ENCODE results near the gene DAW1.

DAW1 gene

DNA sequence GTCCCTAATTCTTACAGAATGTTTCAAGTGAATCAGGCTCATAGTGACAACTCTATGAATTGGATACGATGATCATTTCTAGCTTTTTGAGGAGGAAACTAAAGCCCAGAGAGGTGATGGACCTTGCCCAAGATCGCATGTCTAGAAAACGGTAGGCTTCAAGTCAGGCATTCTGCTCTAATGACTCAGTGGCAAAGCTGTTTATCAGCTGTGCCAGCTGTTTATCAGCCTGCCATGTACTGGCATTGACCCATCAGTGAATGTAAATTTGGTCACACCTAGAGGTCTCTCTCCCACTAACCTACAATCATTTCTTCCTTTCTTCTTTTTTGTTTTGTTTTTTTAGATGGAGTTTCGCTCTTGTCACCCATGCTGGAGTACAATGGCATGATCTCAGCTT is 6.1 kb upstream of the DAW1 start:
- no peak for DNase-seq (ENCODE audit: low spot score)
- TF ChIP-seq, protein P1, sequence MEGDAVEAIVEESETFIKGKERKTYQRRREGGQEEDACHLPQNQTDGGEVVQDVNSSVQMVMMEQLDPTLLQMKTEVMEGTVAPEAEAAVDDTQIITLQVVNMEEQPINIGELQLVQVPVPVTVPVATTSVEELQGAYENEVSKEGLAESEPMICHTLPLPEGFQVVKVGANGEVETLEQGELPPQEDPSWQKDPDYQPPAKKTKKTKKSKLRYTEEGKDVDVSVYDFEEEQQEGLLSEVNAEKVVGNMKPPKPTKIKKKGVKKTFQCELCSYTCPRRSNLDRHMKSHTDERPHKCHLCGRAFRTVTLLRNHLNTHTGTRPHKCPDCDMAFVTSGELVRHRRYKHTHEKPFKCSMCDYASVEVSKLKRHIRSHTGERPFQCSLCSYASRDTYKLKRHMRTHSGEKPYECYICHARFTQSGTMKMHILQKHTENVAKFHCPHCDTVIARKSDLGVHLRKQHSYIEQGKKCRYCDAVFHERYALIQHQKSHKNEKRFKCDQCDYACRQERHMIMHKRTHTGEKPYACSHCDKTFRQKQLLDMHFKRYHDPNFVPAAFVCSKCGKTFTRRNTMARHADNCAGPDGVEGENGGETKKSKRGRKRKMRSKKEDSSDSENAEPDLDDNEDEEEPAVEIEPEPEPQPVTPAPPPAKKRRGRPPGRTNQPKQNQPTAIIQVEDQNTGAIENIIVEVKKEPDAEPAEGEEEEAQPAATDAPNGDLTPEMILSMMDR (conservative IDR thresholded peaks at IDR 0.05; ENCODE audit: low read depth): no peak
- POLR2A ChIA-PET (ENCODE audit: low non-redundant PET): no interaction called here
- H3K27ac ChIP-seq: no peak overlapping the region
- CTCF ChIA-PET: no interaction called here

DNA sequence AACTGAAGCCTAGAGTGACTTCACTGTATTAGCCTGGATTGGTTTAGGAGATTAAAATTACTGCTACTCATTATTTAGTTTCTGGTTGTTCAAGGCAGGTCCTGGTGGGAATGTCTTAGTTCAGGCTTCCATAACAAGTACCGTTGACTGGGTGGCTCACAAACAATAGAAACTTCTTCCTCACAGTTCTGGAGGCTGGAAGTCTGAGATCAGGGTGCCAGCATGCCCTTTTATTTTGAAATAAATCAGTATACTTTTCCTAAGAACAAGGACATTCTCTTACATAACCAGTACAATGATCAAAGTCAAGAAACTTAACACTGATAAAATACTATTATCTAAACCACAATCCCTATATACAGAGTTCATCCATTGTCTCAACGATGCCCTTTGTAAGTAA is 4.0 kb upstream of the DAW1 start:
- no peak overlapping the region for H3K27ac ChIP-seq
- TF ChIP-seq, protein P1 (conservative IDR thresholded peaks at IDR 0.05; ENCODE audit: low read depth): no peak
- ChIA-PET POLR2A (ENCODE audit: low non-redundant PET) (no interaction called here), CTCF (no interaction called here)
- no peak for DNase-seq (ENCODE audit: low spot score)

DNA sequence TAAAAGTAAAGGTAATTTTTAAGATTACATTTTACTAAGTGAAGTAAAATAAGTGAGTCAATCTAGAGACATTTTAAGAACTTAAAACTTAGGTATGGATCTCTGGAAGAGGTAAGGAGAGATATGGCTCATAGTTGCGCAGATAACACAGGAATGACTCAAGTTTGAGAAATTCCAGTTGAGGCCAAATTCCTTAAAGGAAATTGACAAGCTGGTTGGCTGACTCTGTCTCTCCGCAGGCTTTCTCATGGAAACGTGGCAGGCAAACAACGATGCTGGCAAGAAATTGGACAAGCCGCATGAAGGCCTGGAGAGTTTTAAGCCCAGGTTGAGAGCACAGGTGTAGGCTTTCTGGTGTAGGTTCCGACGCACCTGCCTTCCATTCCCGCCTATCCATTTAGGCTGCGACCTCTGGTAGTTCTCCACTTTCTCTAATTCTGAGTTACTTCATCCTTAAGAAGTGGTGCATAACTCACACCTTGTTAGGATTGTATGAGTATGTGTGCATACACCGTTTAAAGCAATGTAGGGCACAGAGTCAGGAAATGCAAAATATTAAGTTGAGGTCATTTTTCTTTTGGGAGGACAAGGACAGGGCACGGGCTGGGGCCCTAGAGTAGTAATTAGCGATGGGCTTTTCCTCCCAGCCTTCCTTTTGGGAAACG is 589 bp upstream of the DAW1 start:
- TF ChIP-seq, protein P1 (conservative IDR thresholded peaks at IDR 0.05; ENCODE audit: low read depth): no peak
- DNase-seq (ENCODE audit: low spot score): peak; percentile 88
- H3K27ac ChIP-seq: peak overlapping the region; percentile 70
- POLR2A ChIA-PET (ENCODE audit: low non-redundant PET): no interaction called here
- CTCF ChIA-PET: interaction anchor here (1.2 kb wide), 1 partner anchor 97 kb away, joined by 6 read pairs; no protein-coding TSS in a partner anchor

DNA sequence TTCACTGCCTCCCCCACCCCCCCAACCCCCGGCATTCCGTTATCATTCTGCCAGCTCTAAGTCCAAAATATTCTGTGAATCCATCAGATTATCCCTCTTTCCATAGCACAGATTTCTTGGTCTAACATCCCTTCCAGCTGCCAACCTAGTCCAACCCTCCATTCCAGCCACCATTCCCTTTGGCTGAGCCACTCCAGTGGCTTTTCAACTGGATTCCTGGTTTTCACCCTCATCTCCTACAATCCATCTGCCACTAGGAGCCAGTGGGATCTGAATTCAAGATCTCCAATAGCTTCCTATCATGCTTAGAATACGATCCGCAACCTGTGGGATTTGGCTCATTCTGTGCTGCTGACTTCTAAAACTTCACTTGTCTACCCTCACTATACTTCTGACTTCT is 1.2 kb downstream of the DAW1 start:
- POLR2A ChIA-PET (ENCODE audit: low non-redundant PET): no interaction called here
- H3K27ac ChIP-seq: no peak overlapping the region
- TF ChIP-seq, protein P1 (conservative IDR thresholded peaks at IDR 0.05; ENCODE audit: low read depth): no peak
- no peak for DNase-seq (ENCODE audit: low spot score)
- CTCF ChIA-PET: no interaction called here

DNA sequence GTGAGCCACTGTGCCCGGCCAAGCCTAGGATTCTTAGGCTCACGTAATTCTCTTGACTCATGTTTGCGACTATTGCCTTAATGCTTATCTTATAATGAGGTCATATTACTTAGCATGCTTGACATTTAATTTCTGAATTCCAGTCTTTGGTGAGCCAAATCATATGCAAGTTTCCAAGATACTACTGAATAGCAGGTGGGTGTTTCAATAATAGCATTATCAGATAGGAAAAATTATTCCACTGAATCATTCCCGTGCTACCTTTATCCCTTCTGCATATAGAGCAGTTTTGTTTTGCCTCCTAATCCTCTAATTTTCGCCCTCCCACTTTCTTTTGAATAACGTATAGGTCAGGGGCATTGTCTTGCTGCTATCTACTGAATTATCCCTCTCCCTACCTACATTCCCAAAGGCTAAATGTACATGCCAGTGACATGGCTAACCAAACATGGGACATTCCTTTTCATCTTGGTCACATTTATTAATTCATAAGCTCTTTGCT is 4.9 kb downstream of the DAW1 start:
- POLR2A ChIA-PET (ENCODE audit: low non-redundant PET): no interaction called here
- CTCF ChIA-PET: no interaction called here
- no peak overlapping the region for H3K27ac ChIP-seq
- no peak for DNase-seq (ENCODE audit: low spot score)
- TF ChIP-seq, protein P1 (conservative IDR thresholded peaks at IDR 0.05; ENCODE audit: low read depth): no peak

DNA sequence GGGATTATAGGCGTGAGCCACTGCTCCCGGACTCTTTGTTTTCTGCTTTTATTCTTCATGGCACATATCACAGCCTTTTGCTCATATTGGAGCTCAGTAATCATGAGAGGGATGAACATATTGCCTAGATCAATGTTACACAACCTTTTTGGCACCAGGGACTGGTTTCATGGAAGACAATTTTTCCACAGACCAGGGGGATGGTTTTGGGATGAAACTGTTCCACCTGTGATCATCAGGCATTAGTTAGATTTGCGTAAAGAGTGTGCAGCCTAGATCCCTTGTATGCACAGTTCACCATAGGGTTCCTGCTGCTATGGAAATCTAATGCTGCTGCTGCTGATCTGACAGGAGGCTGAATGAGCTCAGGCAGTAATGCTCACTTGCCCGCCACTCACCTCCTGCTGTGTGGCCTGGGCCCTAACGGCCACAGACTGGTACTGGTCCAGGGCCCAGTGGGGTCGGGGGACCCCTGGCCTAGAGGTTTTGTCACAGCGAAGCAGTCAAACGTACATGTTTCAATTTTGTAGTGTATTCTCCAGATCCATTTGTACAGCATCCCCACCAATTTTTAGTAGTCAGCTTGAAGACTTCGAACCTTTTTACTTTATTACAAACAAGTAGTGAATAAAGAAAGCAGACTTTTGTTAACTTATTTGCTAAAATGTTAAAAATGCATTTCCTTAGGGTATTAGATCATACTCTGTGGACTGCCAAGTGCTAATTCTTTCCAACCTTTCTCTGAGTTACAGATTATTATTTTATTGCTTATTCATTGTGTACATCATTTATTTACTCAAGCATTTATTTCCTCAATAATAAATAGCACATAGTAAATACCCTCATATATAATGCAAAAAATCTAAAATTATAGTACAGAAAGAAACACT is 6.2 kb downstream of the DAW1 start:
- DNase-seq (ENCODE audit: low spot score): no peak
- CTCF ChIA-PET: no interaction called here
- H3K27ac ChIP-seq: no peak overlapping the region
- TF ChIP-seq, protein P1 (conservative IDR thresholded peaks at IDR 0.05; ENCODE audit: low read depth): no peak
- POLR2A ChIA-PET (ENCODE audit: low non-redundant PET): no interaction called here

All from RWPE1 (cell line).